Smooth muscle cell (in vitro differentiated cells): Measurements from ENCODE around the gene SSR3. TPM values are rescaled to one million over a fixed set of nuclear protein-coding genes. Genes with fewer than 3 reads are reported as not detected.
A peak's percentile ranks its signal among the peaks of the same experiment; 100 is the strongest.

Experiments
- DNase-seq: peaks from one replicate; lab custom pipeline; 2025; ENCODE audit not compliant: unreplicated experiment; lab: John Stamatoyannopoulos, UW
- H2AFZ ChIP-seq: fragments of 200-600 bp; sonication (generic); 2 replicates; pipeline ENCODE4 v1.6.0; 2016; ENCODE audit warnings: antibody characterized with exemption, low read depth, mild to moderate bottlenecking
- H3F3A ChIP-seq: fragments of 200-600 bp; sonication (generic); 2 replicates; pipeline ENCODE4 v1.6.0; 2017; ENCODE audit warnings: antibody characterized with exemption, low read depth
- H3K27ac ChIP-seq: fragments of 200-600 bp; sonication (generic); 2 replicates; pipeline ENCODE4 v1.5.1; 2016; ENCODE audit warnings: low read depth, mild to moderate bottlenecking
- H3K27me3 ChIP-seq: fragments of 200-600 bp; sonication (generic); 2 replicates; pipeline ENCODE4 v1.6.1; 2016; ENCODE audit warnings: low read depth, mild to moderate bottlenecking
- H3K36me3 ChIP-seq: fragments of 200-600 bp; sonication (generic); 2 replicates; pipeline ENCODE4 v1.5.1; 2016; ENCODE audit warnings: low read depth
- H3K4me1 ChIP-seq: fragments of 200-600 bp; sonication (generic); 2 replicates; pipeline ENCODE4 v1.5.1; 2016; ENCODE audit warnings: low read depth
- H3K4me2 ChIP-seq: fragments of 200-600 bp; sonication (generic); 2 replicates; pipeline ENCODE4 v1.6.0; 2016; ENCODE audit warnings: mild to moderate bottlenecking
- H3K4me3 ChIP-seq: fragments of 200-600 bp; sonication (generic); 2 replicates; pipeline ENCODE4 v1.5.1; 2016; ENCODE audit warnings: mild to moderate bottlenecking
- H3K79me2 ChIP-seq: fragments of 200-600 bp; sonication (generic); 2 replicates; pipeline ENCODE4 v1.6.0; 2016; ENCODE audit warnings: low read depth, mild to moderate bottlenecking
- H3K9ac ChIP-seq: fragments of 200-600 bp; sonication (generic); 2 replicates; pipeline ENCODE4 v1.6.0; 2016; ENCODE audit warnings: low read depth
- H3K9me3 ChIP-seq: fragments of 200-600 bp; sonication (generic); replicated peaks from 2 replicates; pipeline ENCODE4 v1.5.1; 2016; ENCODE audit warnings: low read depth
- H4K20me1 ChIP-seq: fragments of 200-600 bp; sonication (generic); 2 replicates; pipeline ENCODE4 v1.6.0; 2016; ENCODE audit warnings: low read depth
- WGBS: methylation state at CpG from one replicate; pipeline ENCODE4 v1.1.7; 2016; ENCODE audit warnings: low lambda C conversion rate; 5-methylcytosine and 5-hydroxymethylcytosine counted together
- polyA plus RNA-seq: library from polyadenylated mRNA; unstranded; fragments of >200 nt; fragmentation: Nextera tagmentation; extraction: Ambion mirVana; gene quantifications from 2 replicates; pipeline ENCODE4 v1.2.1, GENCODE V29; 2016
- total RNA-seq: library from RNA; depleted of rRNA; stranded (reverse); fragments of >200 nt; gene quantifications from 2 replicates; pipeline ENCODE4 v1.2.3, GENCODE V29; 2014
- TF ChIP-seq, protein P1 (sequence below): fragments of 200-600 bp; sonication (generic); IDR thresholded peaks from 2 replicates; pipeline ENCODE4 v1.5.1; 2017; ENCODE audit warnings: borderline replicate concordance, mild to moderate bottlenecking, antibody characterized with exemption; ENCODE audit not compliant: insufficient read depth, poor library complexity, severe bottlenecking

The SSR3 gene
- total and polyA plus RNA-seq, 2 experiments from 2014 or later, result 325 to 370 TPM

DNA sequence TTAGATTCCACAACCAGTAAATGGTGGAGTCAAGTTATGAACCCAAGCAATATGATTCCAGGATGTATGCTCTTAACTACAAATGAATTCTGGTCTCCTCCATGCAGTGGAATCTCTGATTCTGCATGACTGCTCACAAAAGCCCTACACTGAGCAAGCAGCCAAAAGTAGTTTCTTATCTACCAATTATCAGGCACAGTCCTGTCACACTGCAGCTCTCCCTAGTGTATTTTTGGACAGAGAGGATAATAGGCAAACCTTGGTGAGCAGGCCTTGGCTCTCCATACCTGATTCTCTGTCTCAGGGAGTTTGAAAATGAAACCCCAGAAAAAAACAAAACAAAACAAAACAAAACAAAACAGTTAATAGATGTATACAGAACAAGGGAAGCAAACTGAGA lies 3.5 kb upstream of the SSR3 start:
- Histone ChIP-seq H3K4me2 (no peak overlapping the region), H3K36me3 (no peaks in the 10 kb centered on the region), H3K9me3 (no peaks in the 10 kb centered on the region), H2AFZ (peak overlapping the region; percentile 49), H3K27me3 (no peaks in the 10 kb centered on the region), H3F3A (no peaks in the 10 kb centered on the region), H3K4me3 (no peak overlapping the region), H4K20me1 (peaks cover 5% of the 10 kb centered on the region), H3K27ac (no peak overlapping the region), H3K9ac (no peak overlapping the region), H3K79me2 (peaks cover 14% of the 10 kb centered on the region), H3K4me1 (peaks cover 5% of the 10 kb centered on the region)
- DNase-seq, result no peak
- TF ChIP-seq, protein P1, sequence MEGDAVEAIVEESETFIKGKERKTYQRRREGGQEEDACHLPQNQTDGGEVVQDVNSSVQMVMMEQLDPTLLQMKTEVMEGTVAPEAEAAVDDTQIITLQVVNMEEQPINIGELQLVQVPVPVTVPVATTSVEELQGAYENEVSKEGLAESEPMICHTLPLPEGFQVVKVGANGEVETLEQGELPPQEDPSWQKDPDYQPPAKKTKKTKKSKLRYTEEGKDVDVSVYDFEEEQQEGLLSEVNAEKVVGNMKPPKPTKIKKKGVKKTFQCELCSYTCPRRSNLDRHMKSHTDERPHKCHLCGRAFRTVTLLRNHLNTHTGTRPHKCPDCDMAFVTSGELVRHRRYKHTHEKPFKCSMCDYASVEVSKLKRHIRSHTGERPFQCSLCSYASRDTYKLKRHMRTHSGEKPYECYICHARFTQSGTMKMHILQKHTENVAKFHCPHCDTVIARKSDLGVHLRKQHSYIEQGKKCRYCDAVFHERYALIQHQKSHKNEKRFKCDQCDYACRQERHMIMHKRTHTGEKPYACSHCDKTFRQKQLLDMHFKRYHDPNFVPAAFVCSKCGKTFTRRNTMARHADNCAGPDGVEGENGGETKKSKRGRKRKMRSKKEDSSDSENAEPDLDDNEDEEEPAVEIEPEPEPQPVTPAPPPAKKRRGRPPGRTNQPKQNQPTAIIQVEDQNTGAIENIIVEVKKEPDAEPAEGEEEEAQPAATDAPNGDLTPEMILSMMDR, result no peak

DNA sequence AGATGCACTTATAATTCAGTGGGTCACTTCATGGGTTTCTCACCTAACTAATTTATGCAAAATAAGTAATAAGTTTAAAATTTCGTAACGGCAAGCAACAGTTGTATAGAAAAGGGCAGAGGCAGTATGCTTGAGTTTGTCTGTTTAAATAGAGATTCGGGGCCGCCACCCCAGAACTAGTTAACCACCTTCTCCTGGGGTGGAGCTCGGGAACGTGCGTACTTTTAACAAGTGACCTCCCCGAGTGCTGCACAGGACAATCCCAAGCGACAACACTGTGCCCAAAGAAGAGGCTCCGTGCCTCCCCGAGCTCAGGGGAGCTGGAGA lies 439 bp downstream of the SSR3 start:
- H3K9me3 ChIP-seq, result no peaks in the 10 kb centered on the region
- TF ChIP-seq, protein P1, result no peak
- peaks cover 22% of the 10 kb centered on the region for H3K4me1 ChIP-seq
- H4K20me1 ChIP-seq, result peaks cover 42% of the 10 kb centered on the region
- peak overlapping the region; percentile 96 for H3K27ac ChIP-seq
- peak overlapping the region; percentile 89 for H3K4me3 ChIP-seq
- under 1% methylated on average over 11 of the region's 11 CpGs for WGBS
- H2AFZ ChIP-seq, result no peak overlapping the region
- no peak for DNase-seq
- peaks cover 53% of the 10 kb centered on the region for H3K79me2 ChIP-seq
- H3K27me3 ChIP-seq, result no peaks in the 10 kb centered on the region
- peak overlapping the region; percentile 98 for H3K9ac ChIP-seq
- peaks cover 6% of the 10 kb centered on the region for H3F3A ChIP-seq
- peak overlapping the region; percentile 94 for H3K4me2 ChIP-seq
- peaks cover 3% of the 10 kb centered on the region for H3K36me3 ChIP-seq

DNA sequence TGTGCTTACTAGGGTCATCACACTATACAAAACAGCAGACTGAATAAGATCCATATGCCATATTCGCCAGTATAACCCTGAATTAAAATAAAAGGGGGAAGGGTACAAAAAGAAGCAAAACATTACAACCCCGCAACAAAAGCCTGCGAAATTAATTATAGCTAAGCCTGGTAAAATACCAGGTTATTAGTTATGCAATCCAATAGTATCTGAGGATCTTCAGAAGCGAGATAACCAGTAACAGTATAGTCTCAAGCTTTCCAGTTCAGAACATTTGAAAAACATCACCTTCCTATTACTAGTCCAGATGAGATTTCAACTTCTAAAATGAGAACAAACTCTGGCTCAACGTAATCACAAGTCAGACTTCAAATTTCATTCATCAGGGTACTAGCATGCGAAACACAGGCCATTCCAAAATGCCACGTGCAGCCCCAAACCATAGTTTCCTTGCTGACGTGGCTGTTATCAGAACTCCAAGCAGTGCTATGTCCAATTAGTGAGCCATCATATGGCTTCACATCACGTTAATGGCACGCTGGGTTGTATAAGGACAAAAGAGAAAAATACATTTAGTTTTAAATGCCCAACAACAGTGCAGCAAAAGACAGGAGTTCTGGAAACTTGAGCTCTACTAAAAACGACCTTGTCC lies 1.1 kb downstream of the SSR3 start:
- Histone ChIP-seq H3K27me3 (no peaks in the 10 kb centered on the region), H3K9me3 (no peaks in the 10 kb centered on the region), H4K20me1 (peaks cover 49% of the 10 kb centered on the region), H3K36me3 (peaks cover 4% of the 10 kb centered on the region), H3K27ac (peak overlapping the region; percentile 96), H3K9ac (peak overlapping the region; percentile 98), H3F3A (peaks cover 6% of the 10 kb centered on the region), H3K4me3 (peak overlapping the region; percentile 89), H3K79me2 (peaks cover 60% of the 10 kb centered on the region), H3K4me2 (peak overlapping the region; percentile 94), H3K4me1 (peaks cover 22% of the 10 kb centered on the region), H2AFZ (no peak overlapping the region)
- TF ChIP-seq, protein P1, result no peak
- DNase-seq, result no peak
- 16% methylated on average over 11 of the region's 11 CpGs for WGBS

DNA sequence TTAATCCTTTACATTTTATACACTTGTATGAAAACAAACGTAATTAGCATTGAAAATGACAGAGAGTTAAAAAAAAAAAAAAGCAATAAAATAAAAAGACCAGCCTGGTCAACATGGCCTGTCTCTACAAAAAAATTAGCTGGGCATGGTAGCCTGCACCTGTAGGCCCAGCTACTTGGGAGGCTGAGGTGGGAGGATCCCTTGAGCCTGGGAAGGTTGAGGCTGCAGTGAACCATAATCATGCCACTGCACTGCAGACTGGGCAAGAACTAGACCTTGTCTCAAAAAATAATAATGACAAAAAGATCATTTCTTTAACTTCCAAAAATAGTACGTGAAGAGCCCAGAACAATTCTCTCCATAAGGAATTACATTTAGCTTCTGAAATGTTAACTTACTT lies 1.9 kb downstream of the SSR3 start:
- Histone ChIP-seq H3K4me2 (peak overlapping the region; percentile 94), H3K4me3 (peak overlapping the region; percentile 89), H3F3A (peaks cover 6% of the 10 kb centered on the region), H2AFZ (no peak overlapping the region), H3K36me3 (peaks cover 4% of the 10 kb centered on the region), H3K4me1 (peaks cover 22% of the 10 kb centered on the region), H3K27me3 (no peaks in the 10 kb centered on the region), H3K9me3 (no peaks in the 10 kb centered on the region), H3K9ac (peak overlapping the region; percentile 98), H4K20me1 (peaks cover 58% of the 10 kb centered on the region), H3K27ac (peak overlapping the region; percentile 96), H3K79me2 (peaks cover 68% of the 10 kb centered on the region)
- no peak for DNase-seq
- TF ChIP-seq, protein P1, result no peak
- 91% methylated on average over 2 of the region's 2 CpGs for WGBS
